ENCODE measurements around the gene DRC1.

DNA sequence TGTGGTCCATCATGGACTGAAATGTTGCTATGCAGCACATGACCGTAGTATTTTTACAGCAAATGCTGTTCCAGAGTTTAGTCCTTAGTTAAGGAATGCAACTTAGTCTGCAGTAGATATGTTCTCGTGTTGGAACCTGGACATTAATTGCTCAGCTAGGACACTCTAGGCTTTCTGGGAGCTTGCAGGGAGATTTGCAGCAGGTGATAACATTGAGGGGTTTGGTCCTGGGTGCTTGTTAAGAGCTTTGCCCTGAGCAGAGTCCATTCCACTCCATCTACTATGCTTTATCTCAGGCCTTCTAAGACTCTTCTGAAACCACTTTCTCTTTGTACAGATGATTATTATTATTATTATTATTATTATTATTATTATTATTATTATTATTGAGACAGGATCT lies 27.1 kb downstream of the DRC1 start:
- TF ChIP-seq CTCF (IDR thresholded peaks at IDR 0.05): no peak
- TF ChIP-seq POLR2A (IDR thresholded peaks at IDR 0.05): no peak

Data from uterus (tissue), 2 donors.